ENCODE measurements around the gene WASL. TPM values are rescaled to one million over a fixed set of nuclear protein-coding genes. Genes with fewer than 3 reads are reported as not detected.

WASL gene
- total RNA-seq, 6 experiments from 2014 or later: 22.7 to 27.6 (median 26.5) TPM

DNA sequence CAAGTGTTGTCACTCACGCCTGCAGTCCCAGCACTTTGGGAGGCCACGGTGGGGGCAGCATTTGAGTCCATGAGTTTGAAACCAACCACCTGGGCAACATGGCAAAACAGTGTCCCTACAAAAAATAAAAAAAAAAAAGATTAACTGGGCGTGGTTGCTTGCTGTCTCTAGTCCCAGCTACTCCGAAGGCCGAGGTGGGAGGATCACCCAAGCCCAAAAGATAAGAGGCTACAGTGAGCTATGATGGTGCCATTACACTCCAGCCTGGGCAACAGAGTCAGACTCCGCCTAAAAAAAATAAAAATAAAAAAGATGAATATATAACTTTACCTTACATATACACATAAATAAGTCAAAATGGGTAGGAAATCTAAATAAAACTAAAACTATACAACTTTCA lies 95.6 kb downstream of the WASL start:
- H3K27me3 Mint-ChIP-seq (ENCODE audit: insufficient read depth): peaks cover 8% of the 10 kb centered on the region
- TF ChIP-seq, protein P1, sequence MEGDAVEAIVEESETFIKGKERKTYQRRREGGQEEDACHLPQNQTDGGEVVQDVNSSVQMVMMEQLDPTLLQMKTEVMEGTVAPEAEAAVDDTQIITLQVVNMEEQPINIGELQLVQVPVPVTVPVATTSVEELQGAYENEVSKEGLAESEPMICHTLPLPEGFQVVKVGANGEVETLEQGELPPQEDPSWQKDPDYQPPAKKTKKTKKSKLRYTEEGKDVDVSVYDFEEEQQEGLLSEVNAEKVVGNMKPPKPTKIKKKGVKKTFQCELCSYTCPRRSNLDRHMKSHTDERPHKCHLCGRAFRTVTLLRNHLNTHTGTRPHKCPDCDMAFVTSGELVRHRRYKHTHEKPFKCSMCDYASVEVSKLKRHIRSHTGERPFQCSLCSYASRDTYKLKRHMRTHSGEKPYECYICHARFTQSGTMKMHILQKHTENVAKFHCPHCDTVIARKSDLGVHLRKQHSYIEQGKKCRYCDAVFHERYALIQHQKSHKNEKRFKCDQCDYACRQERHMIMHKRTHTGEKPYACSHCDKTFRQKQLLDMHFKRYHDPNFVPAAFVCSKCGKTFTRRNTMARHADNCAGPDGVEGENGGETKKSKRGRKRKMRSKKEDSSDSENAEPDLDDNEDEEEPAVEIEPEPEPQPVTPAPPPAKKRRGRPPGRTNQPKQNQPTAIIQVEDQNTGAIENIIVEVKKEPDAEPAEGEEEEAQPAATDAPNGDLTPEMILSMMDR (IDR thresholded peaks at IDR 0.05): no peak
- H3K27ac Mint-ChIP-seq: no peak overlapping the region
- no peaks in the 10 kb centered on the region for H3K9me3 Mint-ChIP-seq
- H3K36me3 Mint-ChIP-seq (ENCODE audit: low read depth): no peaks in the 10 kb centered on the region
- no peak for DNase-seq
- H3K4me1 Mint-ChIP-seq (ENCODE audit: low read depth): no peaks in the 10 kb centered on the region
- no peak overlapping the region for H3K4me3 Mint-ChIP-seq

DNA sequence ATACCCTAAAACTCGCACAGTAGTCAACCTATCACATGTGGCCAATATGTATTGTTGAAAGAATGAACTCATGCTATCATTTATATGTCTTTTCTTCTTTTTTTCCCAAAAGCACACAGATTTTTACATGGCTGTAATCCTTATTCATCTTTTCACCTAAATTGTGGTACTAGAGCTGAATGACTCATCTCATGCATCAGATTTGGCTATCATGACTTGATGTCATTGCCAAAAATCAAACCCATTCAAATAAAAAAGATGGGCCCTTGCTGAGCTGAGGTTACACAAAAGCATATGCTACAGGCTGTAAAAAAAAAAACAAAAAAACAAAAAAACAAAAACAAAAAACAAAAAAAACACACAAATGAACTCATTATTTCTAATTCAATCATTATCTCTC lies 96.4 kb downstream of the WASL start:
- no peak overlapping the region for H3K4me3 Mint-ChIP-seq
- DNase-seq: no peak
- H3K4me1 Mint-ChIP-seq (ENCODE audit: low read depth): peaks cover 3% of the 10 kb centered on the region; the same call in 1 of the 2 replicates
- H3K27me3 Mint-ChIP-seq (ENCODE audit: insufficient read depth): peaks cover 6% of the 10 kb centered on the region
- H3K36me3 Mint-ChIP-seq (ENCODE audit: low read depth): no peaks in the 10 kb centered on the region
- TF ChIP-seq, protein P1 (IDR thresholded peaks at IDR 0.05): no peak
- H3K9me3 Mint-ChIP-seq: no peaks in the 10 kb centered on the region
- H3K27ac Mint-ChIP-seq: no peak overlapping the region

DNA sequence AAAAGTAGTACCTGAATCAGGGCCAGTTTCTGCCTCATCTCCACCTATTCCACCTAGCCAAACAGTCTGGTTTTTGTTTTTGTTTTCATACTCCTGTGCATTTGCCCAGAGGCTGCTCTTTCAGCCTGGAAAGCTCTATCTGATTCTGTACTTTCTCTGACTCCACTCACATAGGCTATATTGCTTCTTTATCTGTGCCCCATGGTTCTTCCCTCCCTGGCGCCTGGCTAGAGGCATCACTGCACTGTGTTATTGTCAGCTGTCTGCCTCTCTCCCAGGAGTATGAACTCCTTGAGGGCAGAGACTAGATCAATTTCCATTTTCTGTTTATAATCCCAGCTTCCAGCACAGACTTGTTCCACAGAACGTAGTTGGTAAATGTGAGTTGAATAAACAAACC lies 98.2 kb downstream of the WASL start:
- Mint-ChIP-seq H3K4me3 (no peak overlapping the region), H3K9me3 (no peaks in the 10 kb centered on the region), H3K36me3 (ENCODE audit: low read depth) (no peaks in the 10 kb centered on the region), H3K27ac (no peak overlapping the region), H3K4me1 (ENCODE audit: low read depth) (peaks cover 11% of the 10 kb centered on the region; the same call in 1 of the 2 replicates), H3K27me3 (ENCODE audit: insufficient read depth) (peaks cover 6% of the 10 kb centered on the region; the same call in 1 of the 2 replicates)
- DNase-seq: no peak
- TF ChIP-seq, protein P1 (IDR thresholded peaks at IDR 0.05): no peak

DNA sequence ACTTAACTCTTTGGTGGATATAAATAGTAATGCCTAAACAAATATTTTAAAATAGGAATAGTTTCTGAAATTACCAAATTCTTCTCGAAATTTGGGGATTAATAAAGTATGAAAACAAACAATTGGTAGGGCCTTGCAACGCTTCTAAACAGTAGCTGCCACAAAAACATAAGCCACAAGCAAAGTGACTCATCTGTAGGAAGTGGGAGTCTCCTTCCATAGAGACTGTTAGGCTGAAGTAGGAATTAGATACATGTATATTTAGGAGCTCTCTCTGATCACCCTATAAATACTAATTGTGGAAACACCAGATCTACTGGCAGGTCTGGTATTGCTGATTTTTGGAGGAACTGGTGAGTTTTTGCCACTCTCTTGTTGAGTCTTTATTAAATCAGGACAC lies 98.8 kb downstream of the WASL start:
- no peak overlapping the region for H3K27ac Mint-ChIP-seq
- H3K4me3 Mint-ChIP-seq: no peak overlapping the region
- H3K27me3 Mint-ChIP-seq (ENCODE audit: insufficient read depth): peaks cover 4% of the 10 kb centered on the region; the same call in 1 of the 2 replicates
- H3K36me3 Mint-ChIP-seq (ENCODE audit: low read depth): no peaks in the 10 kb centered on the region
- DNase-seq: no peak
- TF ChIP-seq, protein P1 (IDR thresholded peaks at IDR 0.05): no peak
- no peaks in the 10 kb centered on the region for H3K9me3 Mint-ChIP-seq
- H3K4me1 Mint-ChIP-seq (ENCODE audit: low read depth): peaks cover 11% of the 10 kb centered on the region; the same call in 1 of the 2 replicates

DNA sequence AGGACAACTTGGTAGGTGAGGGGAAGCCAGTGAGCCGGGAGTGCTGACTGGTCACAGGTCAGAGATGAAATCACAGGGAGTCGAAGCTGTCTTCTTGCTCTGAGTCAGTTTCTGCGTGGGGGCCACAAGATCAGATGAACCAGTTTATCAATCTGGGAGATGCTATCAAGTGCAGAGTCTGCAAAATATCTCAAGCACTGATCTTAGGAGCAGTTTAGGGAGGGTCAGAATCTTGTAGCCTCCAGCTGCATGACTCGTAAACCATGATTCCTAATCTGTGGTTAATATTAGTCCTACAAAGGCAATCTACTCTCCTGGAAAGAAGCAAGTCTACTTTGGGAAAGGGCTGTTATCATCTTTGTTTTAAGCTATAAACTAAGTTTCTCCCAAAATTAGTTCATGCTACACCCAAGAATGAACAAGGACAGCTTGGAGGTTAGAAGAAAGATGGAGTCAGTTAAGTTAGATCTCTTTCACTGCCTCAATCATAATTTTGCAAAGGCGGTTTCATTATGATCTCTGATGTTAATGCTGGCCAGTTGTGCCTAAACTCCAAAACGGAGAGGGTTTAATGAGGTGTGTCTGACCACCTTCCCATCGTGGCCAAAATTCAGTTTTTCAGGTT lies 101.6 kb downstream of the WASL start:
- no peaks in the 10 kb centered on the region for H3K36me3 Mint-ChIP-seq (ENCODE audit: low read depth)
- H3K4me1 Mint-ChIP-seq (ENCODE audit: low read depth): peaks cover 24% of the 10 kb centered on the region
- DNase-seq: peak; percentile 9
- no peak overlapping the region for H3K4me3 Mint-ChIP-seq
- H3K27me3 Mint-ChIP-seq (ENCODE audit: insufficient read depth): peaks cover 4% of the 10 kb centered on the region; the same call in 1 of the 2 replicates
- TF ChIP-seq, protein P1 (IDR thresholded peaks at IDR 0.05): no peak
- H3K9me3 Mint-ChIP-seq: no peaks in the 10 kb centered on the region
- no peak overlapping the region for H3K27ac Mint-ChIP-seq

Measured in HFFc6 (cell line).